ENCODE results near the gene NSFL1C. TPM values are rescaled to one million over a fixed set of nuclear protein-coding genes. Genes with fewer than 3 reads are reported as not detected.

Gene NSFL1C
- total RNA-seq, 1 experiment from 2014 or later = 151 TPM

- Histone ChIP-seq H3K36me3 (ENCODE audit: low read depth) (no peaks in the 10 kb centered on the region), H3F3A (ENCODE audit: insufficient read depth, low read depth) (peaks cover 47% of the 10 kb centered on the region), H3K4me3 (no peak overlapping the region), H4K20me1 (ENCODE audit: insufficient read depth) (no peaks in the 10 kb centered on the region), H3K9me3 (ENCODE audit: insufficient read depth, low read depth) (peaks cover 19% of the 10 kb centered on the region), H3K4me2 (no peak overlapping the region), H3K9me2 (ENCODE audit: insufficient read depth) (no peaks in the 10 kb centered on the region), H2AFZ (no peak overlapping the region), H3K27ac (no peak overlapping the region), H3K4me1 (replicated peaks; ENCODE audit: insufficient read depth) (peaks cover 51% of the 10 kb centered on the region), H3K79me2 (ENCODE audit: low read depth) (no peaks in the 10 kb centered on the region), H3K27me3 (ENCODE audit: insufficient read depth, low read depth) (no peaks in the 10 kb centered on the region)
- CTCF ChIA-PET = no interaction called here
- no peak for DNase-seq
- BruUV-seq (replicated peaks) = no TSS peak
- POLR2A ChIA-PET (ENCODE audit: unreplicated experiment) = no interaction called here
- TF ChIP-seq EZH2 (IDR thresholded peaks at IDR 0.05; ENCODE audit: low read depth) (no peak), CTCF (conservative IDR thresholded peaks at IDR 0.05) (no peak)
- intact Hi-C loops (cut with micrococcal nuclease; ENCODE audit: unreplicated experiment) = no loop called here
These were observed 46.6 kb downstream of the NSFL1C start for GRCh38 chr20:1420066-1420465.

- H3K9me2 ChIP-seq (ENCODE audit: insufficient read depth) = no peaks in the 10 kb centered on the region
- H3K4me3 ChIP-seq = no peak overlapping the region
- H4K20me1 ChIP-seq (ENCODE audit: insufficient read depth) = no peaks in the 10 kb centered on the region
- H3F3A ChIP-seq (ENCODE audit: insufficient read depth, low read depth) = peaks cover 53% of the 10 kb centered on the region
- peak; percentile 15 to 58 for DNase-seq
- POLR2A ChIA-PET (ENCODE audit: unreplicated experiment) = no interaction called here
- peak overlapping the region; percentile 70 for H3K27ac ChIP-seq
- H3K27me3 ChIP-seq (ENCODE audit: insufficient read depth, low read depth) = no peaks in the 10 kb centered on the region
- peaks cover 19% of the 10 kb centered on the region for H3K9me3 ChIP-seq (ENCODE audit: insufficient read depth, low read depth)
- no peaks in the 10 kb centered on the region for H3K36me3 ChIP-seq (ENCODE audit: low read depth)
- H2AFZ ChIP-seq = no peak overlapping the region
- BruUV-seq (replicated peaks) = no TSS peak
- intact Hi-C loops (cut with micrococcal nuclease; ENCODE audit: unreplicated experiment) = no loop called here
- TF ChIP-seq CTCF (conservative IDR thresholded peaks at IDR 0.05) = no peak
- no peak for TF ChIP-seq EZH2 (IDR thresholded peaks at IDR 0.05; ENCODE audit: low read depth)
- CTCF ChIA-PET = no interaction called here
- H3K4me1 ChIP-seq (replicated peaks; ENCODE audit: insufficient read depth) = peaks cover 58% of the 10 kb centered on the region
- H3K79me2 ChIP-seq (ENCODE audit: low read depth) = no peaks in the 10 kb centered on the region
- H3K4me2 ChIP-seq = peak overlapping the region; percentile 50
These were observed 48.3 kb downstream of the NSFL1C start for GRCh38 chr20:1418350-1418749.

- Histone ChIP-seq H3K79me2 (ENCODE audit: low read depth) (no peaks in the 10 kb centered on the region), H3K4me3 (no peak overlapping the region), H3K4me2 (peak overlapping the region; percentile 50), H3K9me3 (ENCODE audit: insufficient read depth, low read depth) (peaks cover 19% of the 10 kb centered on the region), H2AFZ (no peak overlapping the region), H3K27ac (peak overlapping the region; percentile 70), H3K4me1 (replicated peaks; ENCODE audit: insufficient read depth) (peaks cover 56% of the 10 kb centered on the region), H3K36me3 (ENCODE audit: low read depth) (no peaks in the 10 kb centered on the region), H4K20me1 (ENCODE audit: insufficient read depth) (no peaks in the 10 kb centered on the region), H3K9me2 (ENCODE audit: insufficient read depth) (no peaks in the 10 kb centered on the region), H3F3A (ENCODE audit: insufficient read depth, low read depth) (peaks cover 51% of the 10 kb centered on the region), H3K27me3 (ENCODE audit: insufficient read depth, low read depth) (no peaks in the 10 kb centered on the region)
- BruUV-seq (replicated peaks) = no TSS peak
- ChIA-PET CTCF (no interaction called here), POLR2A (ENCODE audit: unreplicated experiment) (interaction anchor here (0.6 to 0.9 kb wide), 2 partner anchors 25 to 56 kb away, joined by 3 read pairs; partner anchors contain the start of gene FKBP1A)
- DNase-seq = no peak
- intact Hi-C loops (cut with micrococcal nuclease; ENCODE audit: unreplicated experiment) = no loop called here
- TF ChIP-seq EZH2 (IDR thresholded peaks at IDR 0.05; ENCODE audit: low read depth) (no peak), CTCF (conservative IDR thresholded peaks at IDR 0.05) (no peak)
These were observed 48.9 kb downstream of the NSFL1C start for GRCh38 chr20:1417790-1418189.
